ENCODE results near the gene PRR22.
"Not testable (repeated sequence)": the region's sequence is repeated elsewhere in the genome, so short reads cannot be mapped to it uniquely, and the experiment has no call there.

Gene PRR22

DNA sequence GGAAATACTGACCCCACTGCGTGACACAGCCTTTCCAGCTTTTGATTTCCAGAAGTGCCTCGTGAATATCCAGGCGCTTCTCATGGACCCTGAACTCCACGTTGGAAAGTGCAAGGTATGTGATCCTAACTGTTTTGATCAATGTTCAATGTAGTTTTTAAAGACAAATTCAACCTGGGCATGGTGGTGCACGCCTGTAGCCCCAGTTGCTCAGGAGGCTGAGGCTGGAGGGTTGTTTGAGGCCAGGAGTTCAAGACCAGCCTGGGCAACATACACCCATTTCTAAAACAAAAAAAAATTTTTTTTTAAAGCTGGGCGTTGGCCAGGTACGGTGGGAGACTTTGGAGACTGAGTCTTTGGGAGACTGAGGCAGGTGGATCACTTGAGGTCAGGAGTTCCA, 32.8 kb downstream of the PRR22 start:
- intact Hi-C loops (cut with DNase I; ENCODE audit: low total_unique reads): no loop called here
- no peak for DNase-seq
- H3K27ac ChIP-seq: no peak overlapping the region
- no peaks in the 10 kb centered on the region for H3K9me3 ChIP-seq
- no peaks in the 10 kb centered on the region for H3K4me1 ChIP-seq
- H3K36me3 ChIP-seq: no peaks in the 10 kb centered on the region
- H3K4me3 ChIP-seq: no peak overlapping the region
- peaks cover 0 to 24% of the 10 kb centered on the region in 2 donors for H3K27me3 ChIP-seq
- TF ChIP-seq, protein P1, sequence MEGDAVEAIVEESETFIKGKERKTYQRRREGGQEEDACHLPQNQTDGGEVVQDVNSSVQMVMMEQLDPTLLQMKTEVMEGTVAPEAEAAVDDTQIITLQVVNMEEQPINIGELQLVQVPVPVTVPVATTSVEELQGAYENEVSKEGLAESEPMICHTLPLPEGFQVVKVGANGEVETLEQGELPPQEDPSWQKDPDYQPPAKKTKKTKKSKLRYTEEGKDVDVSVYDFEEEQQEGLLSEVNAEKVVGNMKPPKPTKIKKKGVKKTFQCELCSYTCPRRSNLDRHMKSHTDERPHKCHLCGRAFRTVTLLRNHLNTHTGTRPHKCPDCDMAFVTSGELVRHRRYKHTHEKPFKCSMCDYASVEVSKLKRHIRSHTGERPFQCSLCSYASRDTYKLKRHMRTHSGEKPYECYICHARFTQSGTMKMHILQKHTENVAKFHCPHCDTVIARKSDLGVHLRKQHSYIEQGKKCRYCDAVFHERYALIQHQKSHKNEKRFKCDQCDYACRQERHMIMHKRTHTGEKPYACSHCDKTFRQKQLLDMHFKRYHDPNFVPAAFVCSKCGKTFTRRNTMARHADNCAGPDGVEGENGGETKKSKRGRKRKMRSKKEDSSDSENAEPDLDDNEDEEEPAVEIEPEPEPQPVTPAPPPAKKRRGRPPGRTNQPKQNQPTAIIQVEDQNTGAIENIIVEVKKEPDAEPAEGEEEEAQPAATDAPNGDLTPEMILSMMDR (IDR thresholded peaks at IDR 0.05): no peak

GRCh38 chr19:5749505-5749904, 35.0 kb downstream of the PRR22 start:
- H3K36me3 ChIP-seq: no peaks in the 10 kb centered on the region
- no peak overlapping the region for H3K27ac ChIP-seq
- H3K9me3 ChIP-seq: no peaks in the 10 kb centered on the region
- no peaks in the 10 kb centered on the region for H3K4me1 ChIP-seq
- no peak overlapping the region for H3K4me3 ChIP-seq
- peaks cover 0 to 37% of the 10 kb centered on the region in 2 donors for H3K27me3 ChIP-seq
- TF ChIP-seq, protein P1 (IDR thresholded peaks at IDR 0.05): no peak
- no peak for DNase-seq
- intact Hi-C loops (cut with DNase I; ENCODE audit: low total_unique reads): no loop called here

GRCh38 chr19:5748920-5749319, 35.6 kb downstream of the PRR22 start:
- H3K27me3 ChIP-seq: peaks cover 0 to 37% of the 10 kb centered on the region in 2 donors
- H3K36me3 ChIP-seq; DNase-seq; H3K27ac ChIP-seq; H3K4me3 ChIP-seq; intact Hi-C loops (cut with DNase I; ENCODE audit: low total_unique reads); H3K9me3 ChIP-seq; H3K4me1 ChIP-seq: not testable (repeated sequence)

DNA sequence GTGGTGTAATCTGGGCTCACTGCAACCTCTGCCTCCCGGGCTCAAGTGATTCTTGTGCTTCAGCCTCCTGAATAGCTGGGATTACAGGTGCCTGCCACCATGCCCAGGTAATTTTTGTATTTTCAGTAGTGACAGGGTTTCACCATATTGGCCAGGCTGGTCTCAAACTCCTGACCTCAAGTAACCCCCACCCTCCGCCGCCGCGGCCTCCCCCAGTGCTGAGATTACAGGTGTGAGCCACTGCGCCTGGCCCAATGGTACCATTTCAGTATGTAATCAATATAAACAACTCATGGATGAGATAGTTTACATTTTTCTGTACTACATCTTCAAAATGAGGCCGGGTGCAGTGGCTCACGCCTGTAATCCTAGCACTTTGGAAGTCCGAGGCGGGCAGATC, 39.5 kb downstream of the PRR22 start:
- H3K27ac ChIP-seq; intact Hi-C loops (cut with DNase I; ENCODE audit: low total_unique reads); DNase-seq; H3K4me3 ChIP-seq; H3K4me1 ChIP-seq; H3K36me3 ChIP-seq; H3K9me3 ChIP-seq: not testable (repeated sequence)
- peaks cover 0 to 34% of the 10 kb centered on the region in 2 donors for H3K27me3 ChIP-seq

DNA sequence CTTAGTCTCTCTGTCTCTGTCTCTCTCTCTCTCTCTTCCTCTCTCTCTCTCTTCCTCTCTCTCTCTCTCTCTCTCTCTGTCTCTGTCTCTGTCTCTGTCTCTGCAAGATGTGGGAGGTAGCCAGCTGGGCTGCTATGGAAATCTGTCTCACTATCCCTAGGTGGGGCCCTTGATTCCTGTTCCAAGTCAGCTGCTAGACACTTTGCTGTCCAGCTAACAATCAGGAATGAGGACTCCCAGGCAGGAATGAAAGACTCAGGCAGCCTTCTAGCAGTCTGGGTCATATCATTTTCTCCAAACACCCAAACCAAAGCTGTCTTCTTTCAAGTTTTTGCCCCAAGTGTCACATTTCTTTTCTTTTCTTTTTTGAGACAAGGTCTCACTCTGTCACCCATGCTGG, 40.9 kb downstream of the PRR22 start:
- Histone ChIP-seq H3K27me3 (peaks cover 0 to 25% of the 10 kb centered on the region in 2 donors), H3K4me1 (no peaks in the 10 kb centered on the region), H3K27ac (no peak overlapping the region), H3K36me3 (no peaks in the 10 kb centered on the region), H3K4me3 (no peak overlapping the region), H3K9me3 (no peaks in the 10 kb centered on the region)
- TF ChIP-seq, protein P1 (IDR thresholded peaks at IDR 0.05): no peak
- DNase-seq: no peak
- intact Hi-C loops (cut with DNase I; ENCODE audit: low total_unique reads): no loop called here

- no peak overlapping the region for H3K4me3 ChIP-seq
- no peak overlapping the region for H3K27ac ChIP-seq
- DNase-seq: no peak
- intact Hi-C loops (cut with DNase I; ENCODE audit: low total_unique reads): no loop called here
- H3K9me3 ChIP-seq: no peaks in the 10 kb centered on the region
- H3K4me1 ChIP-seq: no peaks in the 10 kb centered on the region
- no peaks in the 10 kb centered on the region for H3K36me3 ChIP-seq
- TF ChIP-seq, protein P1 (IDR thresholded peaks at IDR 0.05): no peak
- H3K27me3 ChIP-seq: peaks cover 0 to 19% of the 10 kb centered on the region in 2 donors
Measured at GRCh38 chr19:5742051-5742450, 42.5 kb downstream of the PRR22 start.

GRCh38 chr19:5738423-5738822, 46.1 kb downstream of the PRR22 start:
- peaks cover 0 to 4% of the 10 kb centered on the region in 2 donors for H3K27me3 ChIP-seq
- intact Hi-C loops (cut with DNase I; ENCODE audit: low total_unique reads): no loop called here
- no peaks in the 10 kb centered on the region for H3K9me3 ChIP-seq
- TF ChIP-seq, protein P1 (IDR thresholded peaks at IDR 0.05): no peak
- H3K4me1 ChIP-seq: no peaks in the 10 kb centered on the region
- no peak overlapping the region for H3K4me3 ChIP-seq
- no peaks in the 10 kb centered on the region for H3K36me3 ChIP-seq
- no peak overlapping the region for H3K27ac ChIP-seq
- no peak for DNase-seq

- intact Hi-C loops (cut with DNase I; ENCODE audit: low total_unique reads); H3K27ac ChIP-seq; H3K4me1 ChIP-seq; DNase-seq; H3K4me3 ChIP-seq; H3K27me3 ChIP-seq; H3K36me3 ChIP-seq: not testable (repeated sequence)
- peaks cover 0 to 16% (median 6%) of the 10 kb centered on the region in 3 donors for H3K9me3 ChIP-seq
Measured at GRCh38 chr19:5733172-5733571, 51.4 kb downstream of the PRR22 start.

Data from tibial artery (tissue), 4 donors.